HT1080 (cell line): ENCODE data around the gene FTSJ3. TPM values are rescaled to one million over a fixed set of nuclear protein-coding genes. Genes with fewer than 3 reads are reported as not detected.
"Not testable (repeated sequence)": the region's sequence is repeated elsewhere in the genome, so short reads cannot be mapped to it uniquely, and the experiment has no call there.

Experiments
- DNase-seq: peaks from one replicate; pipeline ENCODE4 v3.0.0-alpha.2; 2015; ENCODE audit warnings: low read depth
- polyA plus RNA-seq, 2 experiments: library from polyadenylated mRNA; depleted of rRNA; stranded (reverse); fragments of >200 nt; gene quantifications; 2 replicates each; pipeline ENCODE4 v1.2.3, GENCODE V29; 2015
- total RNA-seq: library from RNA; depleted of rRNA; stranded (reverse); fragments of >200 nt; shearing (Covaris generic); gene quantifications from 2 replicates; pipeline ENCODE4 v1.2.3, GENCODE V29; 2014; rRNA removed

Gene FTSJ3
- total RNA-seq = 142 and 158 TPM in 2 replicates
- polyA plus RNA-seq (2015; cell fraction: cytosol; rRNA removed) = 39.5 and 40.2 TPM in 2 replicates
- 125 TPM in 2 replicates for polyA plus RNA-seq (2015; cell fraction: nucleus; rRNA removed)

DNA sequence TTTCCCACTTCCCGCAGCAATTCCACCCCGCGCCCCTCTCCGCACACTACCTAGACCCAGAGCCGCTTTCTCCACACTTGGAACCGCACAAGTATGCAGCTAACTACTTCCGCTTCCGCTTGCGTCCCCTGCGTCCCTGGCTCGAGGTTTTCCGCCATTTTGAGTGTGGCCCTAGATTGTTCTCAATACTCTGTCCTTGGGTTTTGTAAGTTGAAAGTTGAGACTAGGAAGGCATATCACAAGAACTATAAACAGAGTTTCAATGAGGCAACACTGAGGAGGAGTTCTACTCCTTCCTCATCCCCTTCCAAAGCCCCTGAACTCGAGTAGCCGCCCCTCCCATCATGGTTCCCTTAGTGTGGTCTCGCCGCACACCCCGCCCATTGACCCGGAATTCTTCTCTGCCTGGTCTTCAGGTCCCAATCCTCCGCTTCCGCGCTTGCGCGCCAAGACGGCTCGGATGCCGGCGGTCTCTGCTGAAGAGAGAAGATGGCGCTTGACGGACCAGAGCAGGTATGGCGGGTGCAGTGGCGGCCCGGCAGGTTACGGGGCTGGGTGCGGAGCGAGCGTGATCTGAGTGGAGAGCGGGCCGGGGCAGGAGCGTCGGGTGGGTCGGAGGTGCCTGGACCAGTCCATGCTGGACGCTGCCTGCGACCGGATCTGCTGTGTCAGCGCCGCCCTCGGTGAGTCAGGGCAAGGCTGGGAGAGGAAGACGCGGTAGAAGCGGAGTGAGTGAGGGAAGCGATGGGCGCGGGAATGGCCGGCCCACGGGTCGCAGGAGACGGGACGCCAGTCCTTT lies at the start of gene FTSJ3, which contains the start of gene PSMC5:
FTSJ3 (minus strand) TSS at position 662 of the 799 bp plus-strand sequence. CDS start 761 bp downstream, outside the sequence.
PSMC5 (plus strand) TSS at position 430 of the 799 bp plus-strand sequence; CDS start at position 490, 60 bp downstream.
- DNase-seq = peak; percentile 92

GRCh38 chr17:63874693-63875092 lies 47.2 kb upstream of the FTSJ3 start:
- DNase-seq = not testable (repeated sequence)

GRCh38 chr17:63874061-63874626 lies 46.7 kb upstream of the FTSJ3 start:
- DNase-seq = not testable (repeated sequence)

GRCh38 chr17:63873577-63873976 lies 46.1 kb upstream of the FTSJ3 start, which contains the start of gene CSH2:
Gene CSH2, minus strand, starts transcription at chr17:63873677. Its CDS starts 63 bp downstream, at chr17:63873614.
- DNase-seq = not testable (repeated sequence)

- peak; percentile 41 for DNase-seq
Measured at GRCh38 chr17:63871646-63872365, 44.3 kb upstream of the FTSJ3 start.

GRCh38 chr17:63870292-63870665 lies 42.8 kb upstream of the FTSJ3 start:
- DNase-seq = not testable (repeated sequence)

GRCh38 chr17:63869491-63870291 lies 42.2 kb upstream of the FTSJ3 start:
- not testable (repeated sequence) for DNase-seq

DNA sequence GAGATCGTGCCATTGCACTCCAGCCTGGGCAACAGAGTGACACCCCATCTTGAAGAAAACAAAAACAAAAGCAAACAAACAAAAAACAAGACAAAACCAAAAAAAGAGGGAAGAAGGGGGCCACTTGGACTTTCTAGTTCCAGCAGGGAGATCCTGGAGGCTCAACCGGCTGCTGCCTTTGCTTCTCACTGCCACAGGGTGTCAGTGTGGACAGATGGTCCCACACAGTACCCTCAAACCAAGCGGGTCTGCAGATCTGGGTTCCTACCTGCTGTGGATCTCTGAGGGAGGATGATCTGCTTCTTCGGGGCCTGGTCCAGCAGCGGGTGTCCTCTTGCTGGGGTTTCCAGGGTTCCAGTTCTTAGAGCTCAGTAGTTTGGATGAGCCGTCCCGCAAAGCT lies 39.2 kb upstream of the FTSJ3 start:
- not testable (repeated sequence) for DNase-seq

- no peak for DNase-seq
Measured at GRCh38 chr17:63859257-63859656, 31.8 kb upstream of the FTSJ3 start.

- DNase-seq = not testable (repeated sequence)
Measured at GRCh38 chr17:63856425-63856824, 29.0 kb upstream of the FTSJ3 start.

DNA sequence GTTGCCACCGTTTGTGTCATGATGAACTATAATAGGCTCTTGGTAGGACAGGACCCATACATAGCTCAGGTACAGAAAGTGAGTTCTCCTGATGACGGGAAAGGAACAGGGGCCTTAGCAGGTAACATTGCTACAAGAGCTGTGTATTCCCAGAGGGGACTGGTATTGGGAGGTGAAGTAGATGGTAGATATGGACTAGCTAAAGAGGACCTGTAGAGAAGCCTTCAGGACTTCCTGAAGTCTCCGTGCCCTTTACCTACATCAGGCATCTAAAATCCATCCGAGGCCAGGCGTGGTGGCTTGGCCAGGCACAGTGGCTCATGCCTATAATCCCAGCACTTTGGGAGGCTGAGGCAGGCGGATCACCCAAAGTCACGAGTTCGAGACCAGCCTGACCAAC lies 27.7 kb upstream of the FTSJ3 start:
- DNase-seq = no peak

GRCh38 chr17:63854709-63855108 lies 27.2 kb upstream of the FTSJ3 start:
- no peak for DNase-seq

GRCh38 chr17:63853260-63853659 lies 25.8 kb upstream of the FTSJ3 start:
- no peak for DNase-seq

DNA sequence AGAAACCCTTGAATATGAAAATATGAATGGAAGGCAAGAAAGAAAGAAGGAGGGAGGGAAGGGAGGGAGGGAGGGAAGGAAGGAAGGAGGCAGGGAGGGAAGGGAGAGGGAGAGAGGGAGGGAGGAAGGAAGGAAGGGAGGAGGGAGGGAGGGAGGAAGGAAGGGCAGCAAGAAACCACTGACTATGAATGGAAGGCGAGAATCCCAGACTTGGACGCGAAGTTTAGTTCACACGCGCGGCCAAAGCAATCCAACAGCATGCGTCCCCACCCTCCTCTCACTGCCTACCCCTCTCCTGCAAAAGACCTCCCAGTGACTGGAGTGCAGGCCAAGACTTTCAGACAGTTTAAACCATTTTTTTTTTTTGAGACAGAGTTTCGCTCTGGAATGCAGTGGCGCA lies 22.9 kb upstream of the FTSJ3 start:
- DNase-seq = no peak

DNA sequence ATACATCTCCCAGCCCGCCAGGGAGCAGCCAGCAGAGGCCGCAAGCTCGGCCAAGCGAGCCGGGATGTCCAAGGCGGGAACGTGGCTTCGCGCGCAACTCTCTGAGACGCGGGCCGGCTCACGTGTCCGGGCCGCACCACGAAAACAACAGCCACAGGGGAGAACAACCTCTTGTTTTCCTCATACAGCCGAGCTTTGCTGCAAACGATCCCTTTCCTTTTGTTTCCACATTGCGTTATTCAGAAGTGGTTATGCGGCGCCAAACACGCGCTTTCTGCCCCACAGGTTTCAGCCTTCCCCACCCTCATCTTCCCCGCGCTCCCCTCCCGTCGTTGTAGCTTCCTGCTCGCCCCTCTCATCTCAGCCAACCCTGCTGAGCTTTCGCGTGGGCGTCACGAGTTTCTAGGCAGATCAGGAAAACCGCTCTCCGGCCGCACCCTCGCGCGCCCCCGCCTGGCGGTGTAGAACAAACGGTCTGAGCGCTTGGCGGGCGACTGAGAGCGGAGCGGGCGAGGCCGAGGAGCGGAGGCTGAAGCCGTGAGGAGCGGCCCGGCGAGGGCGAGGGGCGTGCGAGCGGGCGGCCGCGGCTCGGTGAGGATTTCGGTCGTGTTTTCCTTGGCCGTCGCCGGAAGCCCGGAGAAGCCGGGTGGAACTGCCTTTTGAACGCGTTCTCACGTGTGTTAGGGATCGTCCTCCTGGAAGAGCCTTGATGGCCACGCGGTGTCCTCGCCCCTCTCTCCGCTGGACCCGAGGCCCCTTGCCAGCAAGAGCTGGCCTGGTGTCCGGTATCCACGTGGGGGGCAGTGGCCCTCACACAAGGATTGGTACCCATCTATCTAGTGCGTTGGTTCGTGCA lies 21.6 kb upstream of the FTSJ3 start:
- DNase-seq = peak; percentile 30

- no peak for DNase-seq
Measured at GRCh38 chr17:63847525-63848249, 20.2 kb upstream of the FTSJ3 start.

- DNase-seq = no peak
Measured at GRCh38 chr17:63845509-63845908, 18.0 kb upstream of the FTSJ3 start.

GRCh38 chr17:63843910-63844677 lies 16.6 kb upstream of the FTSJ3 start:
- DNase-seq = no peak
